ENCODE measurements around the gene SPRED2.
"Not testable (repeated sequence)": the region's sequence is repeated elsewhere in the genome, so short reads cannot be mapped to it uniquely, and the experiment has no call there.

Gene SPRED2

GRCh38 chr2:65340898-65341681 is 91.3 kb downstream of the SPRED2 start:
- peaks cover 8% of the 10 kb centered on the region; the same call in 1 of the 2 replicates for H3K36me3 ChIP-seq (ENCODE audit: insufficient read depth, low read length)
- no peak for DNase-seq (ENCODE audit: low read depth, low spot score)

GRCh38 chr2:65339648-65340047 is 92.8 kb downstream of the SPRED2 start:
- no peak overlapping the region for H3K9ac ChIP-seq (ENCODE audit: insufficient read length)
- TF ChIP-seq EZH2 (IDR thresholded peaks at IDR 0.05) (no peak), FOXP2 (optimal IDR thresholded peaks at IDR 0.05; ENCODE audit: control extremely low read depth, extremely low read length, insufficient read depth) (no peak), POLR2AphosphoS5 (IDR thresholded peaks at IDR 0.05; ENCODE audit: borderline replicate concordance, low read depth, low read length) (no peak)
- no peak for DNase-seq (ENCODE audit: low read depth, low spot score)
- peaks cover 8% of the 10 kb centered on the region; the same call in 1 of the 2 replicates for H3K36me3 ChIP-seq (ENCODE audit: insufficient read depth, low read length)
- H3K9me3 ChIP-seq (ENCODE audit: low read depth, low read length) = no peaks in the 10 kb centered on the region
- no peak overlapping the region for H3K27ac ChIP-seq
- H3K4me3 ChIP-seq = no peak overlapping the region

More at GRCh38 chr2:65340898-65341681, 91.3 kb downstream of the SPRED2 start:
- H3K27ac ChIP-seq = no peak overlapping the region
- H3K4me3 ChIP-seq = no peak overlapping the region
- TF ChIP-seq FOXP2 (optimal IDR thresholded peaks at IDR 0.05; ENCODE audit: control extremely low read depth, extremely low read length, insufficient read depth) = no peak
- no peak for TF ChIP-seq POLR2AphosphoS5 (IDR thresholded peaks at IDR 0.05; ENCODE audit: borderline replicate concordance, low read depth, low read length)
- H3K9ac ChIP-seq (ENCODE audit: insufficient read length) = no peak overlapping the region
- H3K9me3 ChIP-seq (ENCODE audit: low read depth, low read length) = no peaks in the 10 kb centered on the region

- not testable (repeated sequence) for H3K27ac ChIP-seq; H3K4me3 ChIP-seq; H3K9ac ChIP-seq (ENCODE audit: insufficient read length); DNase-seq (ENCODE audit: low read depth, low spot score); H3K9me3 ChIP-seq (ENCODE audit: low read depth, low read length)
- peaks cover 12% of the 10 kb centered on the region; the same call in 1 of the 2 replicates for H3K36me3 ChIP-seq (ENCODE audit: insufficient read depth, low read length)
These were observed 93.4 kb downstream of the SPRED2 start for GRCh38 chr2:65338830-65339495.

GRCh38 chr2:65337915-65338314 is 94.5 kb downstream of the SPRED2 start:
- H3K4me3 ChIP-seq; H3K9me3 ChIP-seq (ENCODE audit: low read depth, low read length); H3K27ac ChIP-seq; H3K9ac ChIP-seq (ENCODE audit: insufficient read length); DNase-seq (ENCODE audit: low read depth, low spot score): not testable (repeated sequence)
- H3K36me3 ChIP-seq (ENCODE audit: insufficient read depth, low read length) = peaks cover 12% of the 10 kb centered on the region; the same call in 1 of the 2 replicates

- Histone ChIP-seq H3K4me3 (no peak overlapping the region), H3K9me3 (ENCODE audit: low read depth, low read length) (no peaks in the 10 kb centered on the region), H3K9ac (ENCODE audit: insufficient read length) (no peak overlapping the region), H3K27ac (no peak overlapping the region), H3K36me3 (ENCODE audit: insufficient read depth, low read length) (peaks cover 11% of the 10 kb centered on the region)
- TF ChIP-seq FOXP2 (optimal IDR thresholded peaks at IDR 0.05; ENCODE audit: control extremely low read depth, extremely low read length, insufficient read depth) = no peak
- TF ChIP-seq POLR2AphosphoS5 (IDR thresholded peaks at IDR 0.05; ENCODE audit: borderline replicate concordance, low read depth, low read length) = no peak
- TF ChIP-seq EZH2 (IDR thresholded peaks at IDR 0.05) = no peak
- no peak for DNase-seq (ENCODE audit: low read depth, low spot score)
These were observed 97.7 kb downstream of the SPRED2 start for GRCh38 chr2:65334714-65335113.

GRCh38 chr2:65331336-65332025 is 100.9 kb downstream of the SPRED2 start:
- H3K27ac ChIP-seq = no peak overlapping the region
- TF ChIP-seq POLR2AphosphoS5 (IDR thresholded peaks at IDR 0.05; ENCODE audit: borderline replicate concordance, low read depth, low read length) (no peak), FOXP2 (optimal IDR thresholded peaks at IDR 0.05; ENCODE audit: control extremely low read depth, extremely low read length, insufficient read depth) (no peak), EZH2 (IDR thresholded peaks at IDR 0.05) (no peak)
- H3K36me3 ChIP-seq (ENCODE audit: insufficient read depth, low read length) = peaks cover 11% of the 10 kb centered on the region
- DNase-seq (ENCODE audit: low read depth, low spot score) = no peak
- no peak overlapping the region for H3K4me3 ChIP-seq
- no peaks in the 10 kb centered on the region for H3K9me3 ChIP-seq (ENCODE audit: low read depth, low read length)
- H3K9ac ChIP-seq (ENCODE audit: insufficient read length) = no peak overlapping the region

- DNase-seq (ENCODE audit: low read depth, low spot score) = no peak
- H3K4me3 ChIP-seq = no peak overlapping the region
- peaks cover 9% of the 10 kb centered on the region for H3K36me3 ChIP-seq (ENCODE audit: insufficient read depth, low read length)
- no peaks in the 10 kb centered on the region for H3K9me3 ChIP-seq (ENCODE audit: low read depth, low read length)
- H3K27ac ChIP-seq = no peak overlapping the region
- no peak overlapping the region for H3K9ac ChIP-seq (ENCODE audit: insufficient read length)
- TF ChIP-seq POLR2AphosphoS5 (IDR thresholded peaks at IDR 0.05; ENCODE audit: borderline replicate concordance, low read depth, low read length) = no peak
- no peak for TF ChIP-seq EZH2 (IDR thresholded peaks at IDR 0.05)
- no peak for TF ChIP-seq FOXP2 (optimal IDR thresholded peaks at IDR 0.05; ENCODE audit: control extremely low read depth, extremely low read length, insufficient read depth)
These were observed 102.9 kb downstream of the SPRED2 start for GRCh38 chr2:65329525-65329924.

GRCh38 chr2:65326276-65326675 is 106.1 kb downstream of the SPRED2 start:
- Histone ChIP-seq H3K36me3 (ENCODE audit: insufficient read depth, low read length) (peaks cover 6% of the 10 kb centered on the region), H3K9ac (ENCODE audit: insufficient read length) (no peak overlapping the region), H3K4me3 (no peak overlapping the region), H3K27ac (no peak overlapping the region), H3K9me3 (ENCODE audit: low read depth, low read length) (no peaks in the 10 kb centered on the region)
- DNase-seq (ENCODE audit: low read depth, low spot score) = no peak
- TF ChIP-seq FOXP2 (optimal IDR thresholded peaks at IDR 0.05; ENCODE audit: control extremely low read depth, extremely low read length, insufficient read depth) (no peak), POLR2AphosphoS5 (IDR thresholded peaks at IDR 0.05; ENCODE audit: borderline replicate concordance, low read depth, low read length) (no peak), EZH2 (IDR thresholded peaks at IDR 0.05) (no peak)
